Measurements from ENCODE around the gene AQP5.

DNA sequence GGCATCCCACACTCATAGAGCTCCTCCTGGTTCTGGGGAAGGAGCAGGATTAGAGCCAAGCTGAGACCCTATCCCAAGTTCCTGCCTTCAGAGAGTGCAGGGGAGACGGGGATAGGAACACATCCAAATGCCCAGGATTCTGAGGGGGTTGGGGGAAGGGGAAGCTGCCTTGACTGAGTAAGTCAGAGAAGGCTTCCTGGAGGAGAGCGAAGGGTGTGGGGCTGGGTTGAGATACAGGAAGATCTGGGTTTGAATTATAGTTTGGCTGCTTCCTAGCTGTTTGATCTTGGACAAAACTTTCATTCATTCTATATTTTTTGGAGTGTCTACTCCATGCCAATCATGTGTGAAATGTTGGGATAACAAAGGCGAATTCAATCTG lies 19.2 kb upstream of the AQP5 start:
- TF ChIP-seq POLR2A (IDR thresholded peaks at IDR 0.05; ENCODE audit: extremely low read depth, insufficient read length) (no peak), MYC (IDR thresholded peaks at IDR 0.05; ENCODE audit: low read depth, low read length) (no peak)
- TF ChIP-seq, protein P1, sequence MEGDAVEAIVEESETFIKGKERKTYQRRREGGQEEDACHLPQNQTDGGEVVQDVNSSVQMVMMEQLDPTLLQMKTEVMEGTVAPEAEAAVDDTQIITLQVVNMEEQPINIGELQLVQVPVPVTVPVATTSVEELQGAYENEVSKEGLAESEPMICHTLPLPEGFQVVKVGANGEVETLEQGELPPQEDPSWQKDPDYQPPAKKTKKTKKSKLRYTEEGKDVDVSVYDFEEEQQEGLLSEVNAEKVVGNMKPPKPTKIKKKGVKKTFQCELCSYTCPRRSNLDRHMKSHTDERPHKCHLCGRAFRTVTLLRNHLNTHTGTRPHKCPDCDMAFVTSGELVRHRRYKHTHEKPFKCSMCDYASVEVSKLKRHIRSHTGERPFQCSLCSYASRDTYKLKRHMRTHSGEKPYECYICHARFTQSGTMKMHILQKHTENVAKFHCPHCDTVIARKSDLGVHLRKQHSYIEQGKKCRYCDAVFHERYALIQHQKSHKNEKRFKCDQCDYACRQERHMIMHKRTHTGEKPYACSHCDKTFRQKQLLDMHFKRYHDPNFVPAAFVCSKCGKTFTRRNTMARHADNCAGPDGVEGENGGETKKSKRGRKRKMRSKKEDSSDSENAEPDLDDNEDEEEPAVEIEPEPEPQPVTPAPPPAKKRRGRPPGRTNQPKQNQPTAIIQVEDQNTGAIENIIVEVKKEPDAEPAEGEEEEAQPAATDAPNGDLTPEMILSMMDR (IDR thresholded peaks at IDR 0.05; ENCODE audit: low read depth, low read length) = no peak
- TF ChIP-seq, protein P2, sequence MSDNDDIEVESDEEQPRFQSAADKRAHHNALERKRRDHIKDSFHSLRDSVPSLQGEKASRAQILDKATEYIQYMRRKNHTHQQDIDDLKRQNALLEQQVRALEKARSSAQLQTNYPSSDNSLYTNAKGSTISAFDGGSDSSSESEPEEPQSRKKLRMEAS (IDR thresholded peaks at IDR 0.05; ENCODE audit: low read depth, low read length) = no peak
